ENCODE data around the gene PPP4R3C.
"Not testable (repeated sequence)": the region's sequence is repeated elsewhere in the genome, so short reads cannot be mapped to it uniquely, and the experiment has no call there.

PPP4R3C gene

GRCh38 chrX:27463187-27463586 lies at the start of gene PPP4R3C:
Gene PPP4R3C, minus strand, starts transcription at chrX:27463341. Its CDS starts 45 bp downstream, at chrX:27463296.
- DNase-seq (ENCODE audit: low read depth, low spot score): no peak

GRCh38 chrX:27491397-27491796 lies 28.3 kb upstream of the PPP4R3C start:
- DNase-seq (ENCODE audit: low read depth, low spot score): no peak

- DNase-seq (ENCODE audit: low read depth, low spot score): no peak
These were observed 2.9 kb upstream of the PPP4R3C start for GRCh38 chrX:27466051-27466450.

GRCh38 chrX:27465036-27465435 lies 1.9 kb upstream of the PPP4R3C start:
- no peak for DNase-seq (ENCODE audit: low read depth, low spot score)

- not testable (repeated sequence) for DNase-seq (ENCODE audit: low read depth, low spot score)
These were observed 4.0 kb downstream of the PPP4R3C start for GRCh38 chrX:27459129-27459528.

GRCh38 chrX:27458544-27458943 lies 4.6 kb downstream of the PPP4R3C start:
- not testable (repeated sequence) for DNase-seq (ENCODE audit: low read depth, low spot score)

GRCh38 chrX:27451324-27451723 lies 11.8 kb downstream of the PPP4R3C start:
- DNase-seq (ENCODE audit: low read depth, low spot score): no peak

GRCh38 chrX:27446423-27446822 lies 16.7 kb downstream of the PPP4R3C start:
- no peak for DNase-seq (ENCODE audit: low read depth, low spot score)

GRCh38 chrX:27445438-27445837 lies 17.7 kb downstream of the PPP4R3C start:
- DNase-seq (ENCODE audit: low read depth, low spot score): no peak

GRCh38 chrX:27444093-27444908 lies 18.8 kb downstream of the PPP4R3C start:
- no peak for DNase-seq (ENCODE audit: low read depth, low spot score)

- DNase-seq (ENCODE audit: low read depth, low spot score): not testable (repeated sequence)
These were observed 20.7 kb downstream of the PPP4R3C start for GRCh38 chrX:27442392-27442791.

GRCh38 chrX:27439771-27440170 lies 23.4 kb downstream of the PPP4R3C start:
- DNase-seq (ENCODE audit: low read depth, low spot score): no peak

GRCh38 chrX:27438937-27439336 lies 24.2 kb downstream of the PPP4R3C start:
- no peak for DNase-seq (ENCODE audit: low read depth, low spot score)

- DNase-seq (ENCODE audit: low read depth, low spot score): no peak
These were observed 28.1 kb downstream of the PPP4R3C start for GRCh38 chrX:27435031-27435430.
